ENCODE measurements around the gene CMSS1.

The CMSS1 gene

GRCh38 chr3:100027321-100027720 lies 209.7 kb downstream of the CMSS1 start:
- WGBS (ENCODE audit: extremely low coverage, insufficient coverage, insufficient read length) = no CpG with 5 or more reads among the region's 1 CpG

GRCh38 chr3:100029052-100029451 lies 211.4 kb downstream of the CMSS1 start:
- no peak for DNase-seq
- Histone ChIP-seq H3K23ac (ENCODE audit: low read length) (no peak overlapping the region), H2BK5ac (ENCODE audit: low read depth, low read length, poor library complexity) (no peak overlapping the region), H3K27ac (ENCODE audit: low read depth, low read length) (no peak overlapping the region), H3K14ac (ENCODE audit: low read length) (no peak overlapping the region), H3K4ac (ENCODE audit: low read depth, low read length) (no peak overlapping the region), H3K9ac (ENCODE audit: low read length) (no peak overlapping the region), H4K8ac (ENCODE audit: low read depth, low read length) (no peak overlapping the region), H3K4me1 (ENCODE audit: control insufficient read depth in 1 of 2, insufficient read depth in 2 of 2, low read length in 2 of 2) (peaks cover 2% of the 10 kb centered on the region in 2 experiments), H3K79me1 (ENCODE audit: low read length) (peaks cover 3% of the 10 kb centered on the region), H3K4me3 (ENCODE audit: low read depth, low read length) (no peak overlapping the region), H3K18ac (ENCODE audit: low read length) (no peak overlapping the region), H3K4me2 (ENCODE audit: low read length) (no peak overlapping the region), H2BK120ac (ENCODE audit: insufficient read depth, low read length, poor library complexity) (no peak overlapping the region), H3K36me3 (ENCODE audit: control insufficient read depth in 1 of 2, insufficient read depth in 2 of 2, low read length in 2 of 2) (no peaks in the 10 kb centered on the region), H3K9me3 (ENCODE audit: insufficient read depth, low read depth, low read length) (no peaks in the 10 kb centered on the region), H4K91ac (ENCODE audit: low read depth, low read length) (no peak overlapping the region), H2BK12ac (ENCODE audit: low read length) (no peak overlapping the region), H3K79me2 (ENCODE audit: control insufficient read depth, insufficient read depth, low read length, poor library complexity) (no peaks in the 10 kb centered on the region), H2AFZ (ENCODE audit: insufficient read depth, low read length, poor library complexity) (no peak overlapping the region), H4K12ac (ENCODE audit: low read depth, low read length) (no peak overlapping the region), H3K27me3 (ENCODE audit: insufficient read depth, low read length) (no peaks in the 10 kb centered on the region), H2AK5ac (ENCODE audit: low read length) (no peak overlapping the region)
- no CpG with 5 or more reads among the region's 1 CpG for WGBS (ENCODE audit: extremely low coverage, insufficient coverage, insufficient read length)

More at GRCh38 chr3:100027321-100027720, 209.7 kb downstream of the CMSS1 start:
- no peaks in the 10 kb centered on the region for H3K27me3 ChIP-seq (ENCODE audit: insufficient read depth, low read length)
- no peak for DNase-seq
- H3K27ac ChIP-seq (ENCODE audit: low read depth, low read length) = no peak overlapping the region
- no peaks in the 10 kb centered on the region for H3K79me1 ChIP-seq (ENCODE audit: low read length)
- H3K4ac ChIP-seq (ENCODE audit: low read depth, low read length) = no peak overlapping the region
- H2AFZ ChIP-seq (ENCODE audit: insufficient read depth, low read length, poor library complexity) = no peak overlapping the region
- H2BK5ac ChIP-seq (ENCODE audit: low read depth, low read length, poor library complexity) = no peak overlapping the region
- no peaks in the 10 kb centered on the region for H3K36me3 ChIP-seq (ENCODE audit: control insufficient read depth in 1 of 2, insufficient read depth in 2 of 2, low read length in 2 of 2)
- no peaks in the 10 kb centered on the region for H3K4me1 ChIP-seq (ENCODE audit: control insufficient read depth in 1 of 2, insufficient read depth in 2 of 2, low read length in 2 of 2)
- H3K18ac ChIP-seq (ENCODE audit: low read length) = no peak overlapping the region
- no peaks in the 10 kb centered on the region for H3K9me3 ChIP-seq (ENCODE audit: insufficient read depth, low read depth, low read length)
- H3K79me2 ChIP-seq (ENCODE audit: control insufficient read depth, insufficient read depth, low read length, poor library complexity) = no peaks in the 10 kb centered on the region
- H3K4me2 ChIP-seq (ENCODE audit: low read length) = no peak overlapping the region
- H2BK120ac ChIP-seq (ENCODE audit: insufficient read depth, low read length, poor library complexity) = no peak overlapping the region
- H3K14ac ChIP-seq (ENCODE audit: low read length) = no peak overlapping the region
- no peak overlapping the region for H2BK12ac ChIP-seq (ENCODE audit: low read length)
- H3K23ac ChIP-seq (ENCODE audit: low read length) = no peak overlapping the region
- H4K8ac ChIP-seq (ENCODE audit: low read depth, low read length) = no peak overlapping the region
- no peak overlapping the region for H2AK5ac ChIP-seq (ENCODE audit: low read length)
- no peak overlapping the region for H3K4me3 ChIP-seq (ENCODE audit: low read depth, low read length)
- no peak overlapping the region for H3K9ac ChIP-seq (ENCODE audit: low read length)
- no peak overlapping the region for H4K12ac ChIP-seq (ENCODE audit: low read depth, low read length)
- no peak overlapping the region for H4K91ac ChIP-seq (ENCODE audit: low read depth, low read length)

- Histone ChIP-seq H3K27me3 (ENCODE audit: insufficient read depth, low read length) (no peaks in the 10 kb centered on the region), H4K91ac (ENCODE audit: low read depth, low read length) (no peak overlapping the region), H2BK5ac (ENCODE audit: low read depth, low read length, poor library complexity) (no peak overlapping the region), H2BK12ac (ENCODE audit: low read length) (no peak overlapping the region), H3K79me2 (ENCODE audit: control insufficient read depth, insufficient read depth, low read length, poor library complexity) (no peaks in the 10 kb centered on the region), H3K4ac (ENCODE audit: low read depth, low read length) (no peak overlapping the region), H3K18ac (ENCODE audit: low read length) (no peak overlapping the region), H3K4me3 (ENCODE audit: low read depth, low read length) (no peak overlapping the region), H3K9ac (ENCODE audit: low read length) (no peak overlapping the region), H3K4me2 (ENCODE audit: low read length) (no peak overlapping the region), H3K23ac (ENCODE audit: low read length) (no peak overlapping the region), H2AFZ (ENCODE audit: insufficient read depth, low read length, poor library complexity) (no peak overlapping the region), H2BK120ac (ENCODE audit: insufficient read depth, low read length, poor library complexity) (no peak overlapping the region), H3K4me1 (ENCODE audit: control insufficient read depth in 1 of 2, insufficient read depth in 2 of 2, low read length in 2 of 2) (peaks cover 2% of the 10 kb centered on the region in 2 experiments), H3K9me3 (ENCODE audit: insufficient read depth, low read depth, low read length) (no peaks in the 10 kb centered on the region), H2AK5ac (ENCODE audit: low read length) (no peak overlapping the region), H3K36me3 (ENCODE audit: control insufficient read depth in 1 of 2, insufficient read depth in 2 of 2, low read length in 2 of 2) (no peaks in the 10 kb centered on the region), H3K27ac (ENCODE audit: low read depth, low read length) (no peak overlapping the region), H3K14ac (ENCODE audit: low read length) (no peak overlapping the region), H4K8ac (ENCODE audit: low read depth, low read length) (no peak overlapping the region), H3K79me1 (ENCODE audit: low read length) (peaks cover 3% of the 10 kb centered on the region), H4K12ac (ENCODE audit: low read depth, low read length) (no peak overlapping the region)
- WGBS (ENCODE audit: extremely low coverage, insufficient coverage, insufficient read length) = no CpG with 5 or more reads among the region's 2 CpGs
- DNase-seq = no peak
These were observed 212.0 kb downstream of the CMSS1 start for GRCh38 chr3:100029689-100030088.

- no CpG with 5 or more reads among the region's 3 CpGs for WGBS (ENCODE audit: extremely low coverage, insufficient coverage, insufficient read length)
- H2BK12ac ChIP-seq (ENCODE audit: low read length) = no peak overlapping the region
- H3K18ac ChIP-seq (ENCODE audit: low read length) = no peak overlapping the region
- H3K9ac ChIP-seq (ENCODE audit: low read length) = no peak overlapping the region
- H3K79me2 ChIP-seq (ENCODE audit: control insufficient read depth, insufficient read depth, low read length, poor library complexity) = no peaks in the 10 kb centered on the region
- H4K12ac ChIP-seq (ENCODE audit: low read depth, low read length) = no peak overlapping the region
- H3K27ac ChIP-seq (ENCODE audit: low read depth, low read length) = no peak overlapping the region
- DNase-seq = no peak
- H3K14ac ChIP-seq (ENCODE audit: low read length) = no peak overlapping the region
- no peak overlapping the region for H2BK5ac ChIP-seq (ENCODE audit: low read depth, low read length, poor library complexity)
- H4K8ac ChIP-seq (ENCODE audit: low read depth, low read length) = no peak overlapping the region
- no peaks in the 10 kb centered on the region for H3K36me3 ChIP-seq (ENCODE audit: control insufficient read depth in 1 of 2, insufficient read depth in 2 of 2, low read length in 2 of 2)
- no peak overlapping the region for H2AK5ac ChIP-seq (ENCODE audit: low read length)
- H3K79me1 ChIP-seq (ENCODE audit: low read length) = peaks cover 3% of the 10 kb centered on the region
- H3K4me1 ChIP-seq (ENCODE audit: control insufficient read depth in 1 of 2, insufficient read depth in 2 of 2, low read length in 2 of 2) = peaks cover 2% of the 10 kb centered on the region in 2 experiments
- no peak overlapping the region for H4K91ac ChIP-seq (ENCODE audit: low read depth, low read length)
- H2AFZ ChIP-seq (ENCODE audit: insufficient read depth, low read length, poor library complexity) = no peak overlapping the region
- H3K4ac ChIP-seq (ENCODE audit: low read depth, low read length) = no peak overlapping the region
- no peak overlapping the region for H2BK120ac ChIP-seq (ENCODE audit: insufficient read depth, low read length, poor library complexity)
- H3K4me3 ChIP-seq (ENCODE audit: low read depth, low read length) = no peak overlapping the region
- H3K23ac ChIP-seq (ENCODE audit: low read length) = no peak overlapping the region
- H3K9me3 ChIP-seq (ENCODE audit: insufficient read depth, low read depth, low read length) = no peaks in the 10 kb centered on the region
- no peak overlapping the region for H3K4me2 ChIP-seq (ENCODE audit: low read length)
- no peaks in the 10 kb centered on the region for H3K27me3 ChIP-seq (ENCODE audit: insufficient read depth, low read length)
These were observed 212.7 kb downstream of the CMSS1 start for GRCh38 chr3:100030346-100030745.
